Renal cortical epithelial cell (primary cell): ENCODE results near the gene NCOR1. TPM values are rescaled to one million over a fixed set of nuclear protein-coding genes. Genes with fewer than 3 reads are reported as not detected.

Experiments used
- total RNA-seq: library from RNA; depleted of rRNA; stranded (reverse); fragments of >200 nt; gene quantifications from 2 replicates; pipeline ENCODE4 v1.2.3, GENCODE V29; 2014

The NCOR1 gene
- total RNA-seq, 1 donor from 2014 or later, result 159 TPM

Other genes starting within 250 kb of the NCOR1 start
- gene ZSWIM7, start 215.8 kb downstream of the NCOR1 start, total RNA-seq, result 18.1 and 32.1 TPM in 2 replicates
- 68.8 and 101 TPM in 2 replicates for gene TTC19, start 215.7 kb downstream of the NCOR1 start, total RNA-seq
- gene PIGL, start 1.7 kb upstream of the NCOR1 start, total RNA-seq, result 8.7 and 14.8 TPM in 2 replicates
- 2.6 and 19.3 TPM in 2 replicates for gene CENPV, start 137.9 kb upstream of the NCOR1 start, total RNA-seq
- 1,144 and 1,352 TPM in 2 replicates for gene UBB, start 165.6 kb upstream of the NCOR1 start, total RNA-seq
- gene TRPV2, start 200.0 kb upstream of the NCOR1 start, total RNA-seq, result 5.4 and 14.5 TPM in 2 replicates